WTC11 (cell line): Measurements from ENCODE around the gene LGMN. TPM values are rescaled to one million over a fixed set of nuclear protein-coding genes. Genes with fewer than 3 reads are reported as not detected.

Experiments used
- ATAC-seq: fragments of 200-7000 bp; cut with Tn5 transposase; 2 replicates; pipeline ENCODE4 v1.10.0; 2021; ENCODE audit warnings: mild to moderate bottlenecking, moderate library complexity
- CTCF ChIA-PET: fragments of 300-600 bp; sonication (Branson Sonifier 250); formaldehyde crosslinking; loops from one replicate; lab custom pipeline; 2021; ENCODE audit warnings: antibody characterized with exemption; lab: Charles Lee
- POLR2A ChIA-PET: fragments of 350-600 bp; sonication (Branson Sonifier 250); formaldehyde crosslinking; loops from one replicate; lab custom pipeline; 2021; ENCODE audit warnings: antibody characterized with exemption; lab: Charles Lee
- DNase-seq: peaks from one replicate; pipeline ENCODE4 v3.0.0; 2021; ENCODE audit warnings: low spot score
- H3K27ac Mint-ChIP-seq: 2 replicates; pipeline ENCODE4 v1.8.0; 2021; ENCODE audit warnings: mixed read lengths
- H3K27me3 Mint-ChIP-seq: 2 replicates; pipeline ENCODE4 v1.8.0; 2021; ENCODE audit warnings: low read depth, mild to moderate bottlenecking, moderate library complexity, mixed read lengths
- H3K36me3 Mint-ChIP-seq: 2 replicates; pipeline ENCODE4 v1.8.0; 2021; ENCODE audit warnings: mixed read lengths
- H3K4me1 Mint-ChIP-seq: 2 replicates; pipeline ENCODE4 v1.8.0; 2022; ENCODE audit warnings: mixed read lengths
- H3K4me3 Mint-ChIP-seq: 2 replicates; pipeline ENCODE4 v1.8.0; 2021; ENCODE audit warnings: mild to moderate bottlenecking, moderate library complexity, mixed read lengths
- H3K9me3 Mint-ChIP-seq: 2 replicates; pipeline ENCODE4 v1.8.0; 2021; ENCODE audit warnings: mixed read lengths
- ATF1 ChIP-seq: sonication (generic); formaldehyde crosslinking; IDR thresholded peaks from 2 replicates; pipeline ENCODE4 v1.8.1; 2023; ENCODE audit warnings: mild to moderate bottlenecking, moderate library complexity, missing genetic modification reagents
- CREB1 ChIP-seq: sonication (generic); formaldehyde crosslinking; IDR thresholded peaks from 2 replicates; pipeline ENCODE4 v1.8.0; 2023; ENCODE audit warnings: mild to moderate bottlenecking, missing genetic modification reagents
- CREM ChIP-seq: sonication (generic); formaldehyde crosslinking; IDR thresholded peaks from 2 replicates; pipeline ENCODE4 v1.8.1; 2022; ENCODE audit warnings: mild to moderate bottlenecking, missing genetic modification reagents, moderate library complexity
- E2F1 ChIP-seq: sonication (generic); formaldehyde crosslinking; IDR thresholded peaks from 2 replicates; pipeline ENCODE4 v1.8.0; 2022; ENCODE audit warnings: mild to moderate bottlenecking, missing genetic modification reagents
- E2F5 ChIP-seq: sonication (generic); formaldehyde crosslinking; IDR thresholded peaks from 2 replicates; pipeline ENCODE4 v1.8.1; 2022; ENCODE audit warnings: mild to moderate bottlenecking, moderate library complexity, missing genetic modification reagents
- ETV6 ChIP-seq: sonication (generic); formaldehyde crosslinking; IDR thresholded peaks from 2 replicates; pipeline ENCODE4 v1.8.1; 2022; ENCODE audit warnings: mild to moderate bottlenecking, missing genetic modification reagents
- FOXJ3 ChIP-seq: sonication (generic); formaldehyde crosslinking; IDR thresholded peaks from 2 replicates; pipeline ENCODE4 v1.9.0; 2021; ENCODE audit warnings: missing genetic modification reagents, mild to moderate bottlenecking, borderline replicate concordance
- FOXP4 ChIP-seq: sonication (generic); formaldehyde crosslinking; IDR thresholded peaks from 2 replicates; pipeline ENCODE4 v1.8.0; 2022; ENCODE audit warnings: mild to moderate bottlenecking, missing genetic modification reagents
- GRHL2 ChIP-seq: fragments of 250-450 bp; sonication (Bioruptor Pico); IDR thresholded peaks from 2 replicates; pipeline ENCODE4 v1.8.0; 2022; ENCODE audit warnings: mild to moderate bottlenecking, moderate library complexity; ENCODE audit not compliant: insufficient replicate concordance, severe bottlenecking
- IRF2 ChIP-seq: sonication (generic); formaldehyde crosslinking; IDR thresholded peaks from 2 replicates; pipeline ENCODE4 v1.8.0; 2022; ENCODE audit warnings: low read depth, missing genetic modification reagents, borderline replicate concordance
- MYBL2 ChIP-seq: sonication (generic); formaldehyde crosslinking; IDR thresholded peaks from 2 replicates; pipeline ENCODE4 v1.8.1; 2023; ENCODE audit warnings: mild to moderate bottlenecking, moderate library complexity, missing genetic modification reagents
- NFE2L1 ChIP-seq: sonication (generic); formaldehyde crosslinking; IDR thresholded peaks from 2 replicates; pipeline ENCODE4 v1.8.1; 2023; ENCODE audit warnings: missing genetic modification reagents
- NFYB ChIP-seq: sonication (generic); formaldehyde crosslinking; conservative IDR thresholded peaks from 2 replicates; pipeline ENCODE4 v1.8.0; 2022; ENCODE audit warnings: low read depth, missing genetic modification reagents
- NR1H2 ChIP-seq: sonication (generic); formaldehyde crosslinking; IDR thresholded peaks from 2 replicates; pipeline ENCODE4 v1.9.0; 2021; ENCODE audit warnings: mild to moderate bottlenecking, moderate library complexity, missing genetic modification reagents
- PREB ChIP-seq: sonication (generic); formaldehyde crosslinking; IDR thresholded peaks from 2 replicates; pipeline ENCODE4 v1.8.1; 2022; ENCODE audit warnings: mild to moderate bottlenecking, missing genetic modification reagents, moderate library complexity, borderline replicate concordance
- SP1 ChIP-seq: sonication (generic); formaldehyde crosslinking; conservative IDR thresholded peaks from 2 replicates; pipeline ENCODE4 v1.8.1; 2022; ENCODE audit warnings: missing genetic modification reagents
- TCF7 ChIP-seq: sonication (generic); formaldehyde crosslinking; IDR thresholded peaks from 2 replicates; pipeline ENCODE4 v1.8.0; 2022; ENCODE audit warnings: mild to moderate bottlenecking, low read depth, missing genetic modification reagents, moderate library complexity
- TEAD4 ChIP-seq: sonication (generic); formaldehyde crosslinking; IDR thresholded peaks from 2 replicates; pipeline ENCODE4 v1.8.0; 2022; ENCODE audit warnings: mild to moderate bottlenecking, missing genetic modification reagents
- USF1 ChIP-seq: sonication (generic); formaldehyde crosslinking; IDR thresholded peaks from 2 replicates; pipeline ENCODE4 v1.8.0; 2022; ENCODE audit warnings: mild to moderate bottlenecking, missing genetic modification reagents
- ZMAT4 ChIP-seq: fragments of 250-450 bp; sonication (Bioruptor Pico); IDR thresholded peaks from 2 replicates; pipeline ENCODE4 v1.9.0; 2021; ENCODE audit warnings: mild to moderate bottlenecking
- ZNF232 ChIP-seq: sonication (generic); formaldehyde crosslinking; IDR thresholded peaks from 2 replicates; pipeline ENCODE4 v1.8.0; 2022; ENCODE audit warnings: mild to moderate bottlenecking, missing genetic modification reagents
- ZNF263 ChIP-seq: sonication (generic); formaldehyde crosslinking; IDR thresholded peaks from 2 replicates; pipeline ENCODE4 v1.8.1; 2022; ENCODE audit warnings: low read depth, mild to moderate bottlenecking, moderate library complexity, missing genetic modification reagents
- ZNF317 ChIP-seq: sonication (generic); formaldehyde crosslinking; IDR thresholded peaks from 2 replicates; pipeline ENCODE4 v1.8.1; 2023; ENCODE audit warnings: low read depth, mild to moderate bottlenecking, moderate library complexity, missing genetic modification reagents, borderline replicate concordance
- ZNF512 ChIP-seq: sonication (generic); formaldehyde crosslinking; IDR thresholded peaks from 2 replicates; pipeline ENCODE4 v1.8.1; 2022; ENCODE audit warnings: missing genetic modification reagents, borderline replicate concordance
- ZNF671 ChIP-seq: fragments of 250-450 bp; sonication (Bioruptor Pico); IDR thresholded peaks from 2 replicates; pipeline ENCODE4 v1.8.0; 2021; ENCODE audit warnings: mild to moderate bottlenecking
- ZSCAN18 ChIP-seq: fragments of 250-450 bp; sonication (Bioruptor Pico); IDR thresholded peaks from 2 replicates; pipeline ENCODE4 v2.1.2; 2022; ENCODE audit warnings: mild to moderate bottlenecking, moderate library complexity
- total RNA-seq: library from RNA; stranded (reverse); gene quantifications from 3 replicates; pipeline ENCODE4 v1.2.3, GENCODE V29; 2021

LGMN gene
- total RNA-seq, 1 experiment from 2014 or later = 55.7 TPM

GRCh38 chr14:92731622-92732115 lies 16.8 kb downstream of the LGMN start:
- H3K27ac Mint-ChIP-seq = no peak overlapping the region
- no peak overlapping the region for H3K4me3 Mint-ChIP-seq
- H3K4me1 Mint-ChIP-seq = peaks cover 6% of the 10 kb centered on the region; the same call in 1 of the 2 replicates
- peaks cover 4% of the 10 kb centered on the region for H3K9me3 Mint-ChIP-seq
- H3K36me3 Mint-ChIP-seq = peaks cover 24% of the 10 kb centered on the region
- DNase-seq (no peak), ATAC-seq (no peak)
- CTCF ChIA-PET = no interaction called here
- TF ChIP-seq ZMAT4 (CRISPR knock-in tag) (no peak), E2F1 (no peak), ETV6 (no peak), NR1H2 (no peak), CREB1 (no peak), FOXJ3 (CRISPR knock-in tag) (no peak), ZNF232 (CRISPR knock-in tag) (no peak), TCF7 (CRISPR knock-in tag) (no peak), MYBL2 (CRISPR knock-in tag) (no peak), PREB (CRISPR knock-in tag) (no peak), GRHL2 (CRISPR knock-in tag) (no peak), ATF1 (no peak), ZNF317 (CRISPR knock-in tag) (no peak), SP1 (CRISPR knock-in tag) (no peak), USF1 (CRISPR knock-in tag) (no peak), TEAD4 (CRISPR knock-in tag) (no peak), E2F5 (CRISPR knock-in tag) (no peak), ZNF512 (CRISPR knock-in tag) (no peak)
- POLR2A ChIA-PET = no interaction called here
- no peaks in the 10 kb centered on the region for H3K27me3 Mint-ChIP-seq

GRCh38 chr14:92729634-92730358 lies 18.6 kb downstream of the LGMN start:
- H3K27me3 Mint-ChIP-seq = no peaks in the 10 kb centered on the region
- CTCF ChIA-PET = no interaction called here
- ATAC-seq (no peak), DNase-seq (no peak)
- H3K9me3 Mint-ChIP-seq = peaks cover 4% of the 10 kb centered on the region
- no peak overlapping the region for H3K4me3 Mint-ChIP-seq
- no peak overlapping the region for H3K27ac Mint-ChIP-seq
- H3K4me1 Mint-ChIP-seq = no peaks in the 10 kb centered on the region
- H3K36me3 Mint-ChIP-seq = peaks cover 29% of the 10 kb centered on the region
- no peak for TF ChIP-seq ZNF263 (CRISPR knock-in tag)
- TF ChIP-seq IRF2 = no peak
- no peak for TF ChIP-seq CREM
- TF ChIP-seq ZSCAN18 (CRISPR knock-in tag) = no peak
- no peak for TF ChIP-seq FOXP4
- TF ChIP-seq NFE2L1 = no peak
- TF ChIP-seq ZNF671 (CRISPR knock-in tag) = no peak
- no peak for TF ChIP-seq NFYB
- POLR2A ChIA-PET = no interaction called here
